Smooth muscle cell (in vitro differentiated cells): Measurements from ENCODE around the gene DCTPP1. TPM values are rescaled to one million over a fixed set of nuclear protein-coding genes. Genes with fewer than 3 reads are reported as not detected.

ENCODE experiments used
- DNase-seq: peaks from one replicate; lab custom pipeline; 2025; ENCODE audit not compliant: unreplicated experiment; lab: John Stamatoyannopoulos, UW
- H2AFZ ChIP-seq: fragments of 200-600 bp; sonication (generic); 2 replicates; pipeline ENCODE4 v1.6.0; 2016; ENCODE audit warnings: antibody characterized with exemption, low read depth, mild to moderate bottlenecking
- H3F3A ChIP-seq: fragments of 200-600 bp; sonication (generic); 2 replicates; pipeline ENCODE4 v1.6.0; 2017; ENCODE audit warnings: antibody characterized with exemption, low read depth
- H3K27ac ChIP-seq: fragments of 200-600 bp; sonication (generic); 2 replicates; pipeline ENCODE4 v1.5.1; 2016; ENCODE audit warnings: low read depth, mild to moderate bottlenecking
- H3K27me3 ChIP-seq: fragments of 200-600 bp; sonication (generic); 2 replicates; pipeline ENCODE4 v1.6.1; 2016; ENCODE audit warnings: low read depth, mild to moderate bottlenecking
- H3K36me3 ChIP-seq: fragments of 200-600 bp; sonication (generic); 2 replicates; pipeline ENCODE4 v1.5.1; 2016; ENCODE audit warnings: low read depth
- H3K4me1 ChIP-seq: fragments of 200-600 bp; sonication (generic); 2 replicates; pipeline ENCODE4 v1.5.1; 2016; ENCODE audit warnings: low read depth
- H3K4me2 ChIP-seq: fragments of 200-600 bp; sonication (generic); 2 replicates; pipeline ENCODE4 v1.6.0; 2016; ENCODE audit warnings: mild to moderate bottlenecking
- H3K4me3 ChIP-seq: fragments of 200-600 bp; sonication (generic); 2 replicates; pipeline ENCODE4 v1.5.1; 2016; ENCODE audit warnings: mild to moderate bottlenecking
- H3K79me2 ChIP-seq: fragments of 200-600 bp; sonication (generic); 2 replicates; pipeline ENCODE4 v1.6.0; 2016; ENCODE audit warnings: low read depth, mild to moderate bottlenecking
- H3K9ac ChIP-seq: fragments of 200-600 bp; sonication (generic); 2 replicates; pipeline ENCODE4 v1.6.0; 2016; ENCODE audit warnings: low read depth
- H3K9me3 ChIP-seq: fragments of 200-600 bp; sonication (generic); replicated peaks from 2 replicates; pipeline ENCODE4 v1.5.1; 2016; ENCODE audit warnings: low read depth
- H4K20me1 ChIP-seq: fragments of 200-600 bp; sonication (generic); 2 replicates; pipeline ENCODE4 v1.6.0; 2016; ENCODE audit warnings: low read depth
- WGBS: methylation state at CpG from one replicate; pipeline ENCODE4 v1.1.7; 2016; ENCODE audit warnings: low lambda C conversion rate; 5-methylcytosine and 5-hydroxymethylcytosine counted together
- polyA plus RNA-seq: library from polyadenylated mRNA; unstranded; fragments of >200 nt; fragmentation: Nextera tagmentation; extraction: Ambion mirVana; gene quantifications from 2 replicates; pipeline ENCODE4 v1.2.1, GENCODE V29; 2016
- total RNA-seq: library from RNA; depleted of rRNA; stranded (reverse); fragments of >200 nt; gene quantifications from 2 replicates; pipeline ENCODE4 v1.2.3, GENCODE V29; 2014
- TF ChIP-seq, protein P1 (sequence below): fragments of 200-600 bp; sonication (generic); IDR thresholded peaks from 2 replicates; pipeline ENCODE4 v1.5.1; 2017; ENCODE audit warnings: borderline replicate concordance, mild to moderate bottlenecking, antibody characterized with exemption; ENCODE audit not compliant: insufficient read depth, poor library complexity, severe bottlenecking

DCTPP1 gene
- total and polyA plus RNA-seq, 2 experiments from 2014 or later = 18.4 to 37.8 TPM

DNA sequence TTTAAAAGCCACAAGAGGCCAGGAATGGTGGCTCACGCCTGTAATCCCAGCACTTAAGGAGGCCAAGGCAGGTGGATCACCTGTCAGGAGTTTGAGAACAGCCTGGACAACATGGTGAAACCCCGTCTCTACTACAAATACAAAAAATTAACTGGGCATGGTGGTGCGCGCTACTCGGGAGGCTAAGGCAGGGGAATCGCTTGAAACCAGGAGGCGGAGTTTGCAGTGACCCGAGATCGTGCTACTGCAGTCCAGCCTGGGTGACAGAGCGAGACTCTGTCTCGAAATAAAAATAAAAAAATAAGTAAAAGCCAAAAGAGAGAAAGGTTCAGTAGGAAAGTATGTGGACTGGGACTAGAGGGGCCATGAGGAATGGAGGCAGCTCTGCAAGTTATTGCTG lies 29.6 kb upstream of the DCTPP1 start:
- no peaks in the 10 kb centered on the region for H3K79me2 ChIP-seq
- no peak overlapping the region for H3K27ac ChIP-seq
- no peaks in the 10 kb centered on the region for H3K36me3 ChIP-seq
- DNase-seq = no peak
- TF ChIP-seq, protein P1, sequence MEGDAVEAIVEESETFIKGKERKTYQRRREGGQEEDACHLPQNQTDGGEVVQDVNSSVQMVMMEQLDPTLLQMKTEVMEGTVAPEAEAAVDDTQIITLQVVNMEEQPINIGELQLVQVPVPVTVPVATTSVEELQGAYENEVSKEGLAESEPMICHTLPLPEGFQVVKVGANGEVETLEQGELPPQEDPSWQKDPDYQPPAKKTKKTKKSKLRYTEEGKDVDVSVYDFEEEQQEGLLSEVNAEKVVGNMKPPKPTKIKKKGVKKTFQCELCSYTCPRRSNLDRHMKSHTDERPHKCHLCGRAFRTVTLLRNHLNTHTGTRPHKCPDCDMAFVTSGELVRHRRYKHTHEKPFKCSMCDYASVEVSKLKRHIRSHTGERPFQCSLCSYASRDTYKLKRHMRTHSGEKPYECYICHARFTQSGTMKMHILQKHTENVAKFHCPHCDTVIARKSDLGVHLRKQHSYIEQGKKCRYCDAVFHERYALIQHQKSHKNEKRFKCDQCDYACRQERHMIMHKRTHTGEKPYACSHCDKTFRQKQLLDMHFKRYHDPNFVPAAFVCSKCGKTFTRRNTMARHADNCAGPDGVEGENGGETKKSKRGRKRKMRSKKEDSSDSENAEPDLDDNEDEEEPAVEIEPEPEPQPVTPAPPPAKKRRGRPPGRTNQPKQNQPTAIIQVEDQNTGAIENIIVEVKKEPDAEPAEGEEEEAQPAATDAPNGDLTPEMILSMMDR = no peak
- 88% methylated on average over 11 of the region's 11 CpGs for WGBS
- H3K4me2 ChIP-seq = no peak overlapping the region
- H3K9me3 ChIP-seq = no peaks in the 10 kb centered on the region
- no peaks in the 10 kb centered on the region for H3F3A ChIP-seq
- no peaks in the 10 kb centered on the region for H3K4me1 ChIP-seq
- no peak overlapping the region for H2AFZ ChIP-seq
- no peaks in the 10 kb centered on the region for H4K20me1 ChIP-seq
- H3K27me3 ChIP-seq = no peaks in the 10 kb centered on the region
- H3K9ac ChIP-seq = no peak overlapping the region
- H3K4me3 ChIP-seq = no peak overlapping the region

- Histone ChIP-seq H3K9me3 (no peaks in the 10 kb centered on the region), H3K27ac (no peak overlapping the region), H3K4me3 (no peak overlapping the region), H3F3A (no peaks in the 10 kb centered on the region), H3K36me3 (no peaks in the 10 kb centered on the region), H3K9ac (no peak overlapping the region), H2AFZ (no peak overlapping the region), H3K27me3 (no peaks in the 10 kb centered on the region), H3K79me2 (no peaks in the 10 kb centered on the region), H3K4me1 (no peaks in the 10 kb centered on the region), H4K20me1 (no peaks in the 10 kb centered on the region), H3K4me2 (no peak overlapping the region)
- TF ChIP-seq, protein P1 = no peak
- DNase-seq = no peak
- WGBS = 90% methylated on average over 22 of the region's 22 CpGs
Observed at GRCh38 chr16:30458561-30459394, 28.9 kb upstream of the DCTPP1 start.

DNA sequence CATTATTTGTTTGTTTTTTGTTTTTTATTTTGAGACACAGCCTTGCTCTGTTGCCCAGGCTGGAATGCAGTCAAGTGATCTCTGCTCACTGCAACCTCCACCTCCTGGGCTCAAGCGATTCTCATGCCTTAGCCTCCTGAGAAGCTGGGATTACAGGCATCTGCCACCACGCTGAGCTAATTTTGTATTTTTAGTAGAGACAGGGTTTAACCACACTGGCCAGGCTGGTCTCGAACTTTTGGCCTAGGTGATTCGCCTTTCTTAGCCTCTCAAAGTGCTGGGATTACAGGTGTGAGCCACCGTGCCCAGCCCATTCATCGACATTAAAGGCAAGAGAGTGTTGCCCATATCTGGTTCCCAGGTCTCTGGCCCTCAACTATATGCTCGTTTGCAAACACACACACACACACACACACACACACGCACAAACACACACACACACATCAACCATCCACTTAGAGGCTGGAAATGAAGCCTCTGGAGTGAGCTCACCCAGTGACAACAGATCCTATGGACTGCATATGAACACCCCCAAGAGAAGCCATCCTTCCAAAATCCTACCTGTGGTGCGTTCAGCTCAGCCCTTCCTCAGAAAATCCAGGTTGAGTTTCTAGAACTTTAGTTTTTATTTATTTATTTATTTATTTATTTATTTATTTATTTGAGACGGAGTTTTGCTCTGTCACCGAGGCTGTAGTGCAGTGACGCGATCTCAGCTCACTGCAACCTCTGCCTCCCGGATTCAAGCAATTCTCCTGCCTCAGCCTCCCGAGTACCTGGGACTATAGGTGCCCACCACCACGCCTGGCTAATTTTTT lies 28.1 kb upstream of the DCTPP1 start:
- Histone ChIP-seq H3K9ac (no peak overlapping the region), H3F3A (no peaks in the 10 kb centered on the region), H3K9me3 (no peaks in the 10 kb centered on the region), H3K79me2 (no peaks in the 10 kb centered on the region), H3K4me3 (no peak overlapping the region), H3K4me1 (no peaks in the 10 kb centered on the region), H4K20me1 (no peaks in the 10 kb centered on the region), H3K27ac (no peak overlapping the region), H3K4me2 (no peak overlapping the region), H3K27me3 (no peaks in the 10 kb centered on the region), H2AFZ (no peak overlapping the region), H3K36me3 (no peaks in the 10 kb centered on the region)
- 96% methylated on average over 16 of the region's 16 CpGs for WGBS
- TF ChIP-seq, protein P1 = no peak
- DNase-seq = no peak
